ENCODE data around the gene STIM2.

DNA sequence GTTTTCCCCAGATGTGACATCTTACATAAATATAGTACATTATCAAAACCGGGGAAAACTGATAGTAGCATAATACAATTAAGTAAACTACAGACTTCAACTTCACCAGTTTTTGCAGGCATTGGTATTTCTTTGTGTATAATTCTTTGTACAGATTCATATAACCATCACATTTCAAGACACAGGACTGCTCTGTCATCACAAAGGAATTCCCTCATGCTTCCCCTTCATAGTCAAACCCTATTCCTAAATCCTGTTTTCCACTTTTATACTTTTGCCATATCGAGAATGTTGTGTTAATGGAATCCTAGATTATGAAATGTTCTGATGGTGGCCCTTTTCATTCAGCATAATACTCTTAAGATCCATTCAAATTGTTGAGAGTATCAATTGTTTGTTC, 36.0 kb downstream of the STIM2 start:
- TF ChIP-seq CTCF (IDR thresholded peaks at IDR 0.05): no peak
- TF ChIP-seq POLR2A (IDR thresholded peaks at IDR 0.05; ENCODE audit: low read depth): no peak

Data from esophagus muscularis mucosa (tissue), 3 donors.